GM12872 (cell line): ENCODE measurements around the gene FOXD3.

Experiments
- TF ChIP-seq, protein P1 (sequence below): IDR thresholded peaks from 3 replicates; pipeline ENCODE4 v1.5.1; 2011; ENCODE audit warnings: low read depth, mild to moderate bottlenecking, low read length, moderate library complexity; ENCODE audit not compliant: insufficient read depth

The FOXD3 gene

GRCh38 chr1:63327417-63328054, 5.2 kb downstream of the FOXD3 start:
- TF ChIP-seq, protein P1, sequence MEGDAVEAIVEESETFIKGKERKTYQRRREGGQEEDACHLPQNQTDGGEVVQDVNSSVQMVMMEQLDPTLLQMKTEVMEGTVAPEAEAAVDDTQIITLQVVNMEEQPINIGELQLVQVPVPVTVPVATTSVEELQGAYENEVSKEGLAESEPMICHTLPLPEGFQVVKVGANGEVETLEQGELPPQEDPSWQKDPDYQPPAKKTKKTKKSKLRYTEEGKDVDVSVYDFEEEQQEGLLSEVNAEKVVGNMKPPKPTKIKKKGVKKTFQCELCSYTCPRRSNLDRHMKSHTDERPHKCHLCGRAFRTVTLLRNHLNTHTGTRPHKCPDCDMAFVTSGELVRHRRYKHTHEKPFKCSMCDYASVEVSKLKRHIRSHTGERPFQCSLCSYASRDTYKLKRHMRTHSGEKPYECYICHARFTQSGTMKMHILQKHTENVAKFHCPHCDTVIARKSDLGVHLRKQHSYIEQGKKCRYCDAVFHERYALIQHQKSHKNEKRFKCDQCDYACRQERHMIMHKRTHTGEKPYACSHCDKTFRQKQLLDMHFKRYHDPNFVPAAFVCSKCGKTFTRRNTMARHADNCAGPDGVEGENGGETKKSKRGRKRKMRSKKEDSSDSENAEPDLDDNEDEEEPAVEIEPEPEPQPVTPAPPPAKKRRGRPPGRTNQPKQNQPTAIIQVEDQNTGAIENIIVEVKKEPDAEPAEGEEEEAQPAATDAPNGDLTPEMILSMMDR: peak; percentile 93

- TF ChIP-seq, protein P1: no peak
These were observed 5.8 kb downstream of the FOXD3 start for GRCh38 chr1:63328122-63328521.

- TF ChIP-seq, protein P1: no peak
These were observed 6.4 kb downstream of the FOXD3 start for GRCh38 chr1:63328781-63329180.

DNA sequence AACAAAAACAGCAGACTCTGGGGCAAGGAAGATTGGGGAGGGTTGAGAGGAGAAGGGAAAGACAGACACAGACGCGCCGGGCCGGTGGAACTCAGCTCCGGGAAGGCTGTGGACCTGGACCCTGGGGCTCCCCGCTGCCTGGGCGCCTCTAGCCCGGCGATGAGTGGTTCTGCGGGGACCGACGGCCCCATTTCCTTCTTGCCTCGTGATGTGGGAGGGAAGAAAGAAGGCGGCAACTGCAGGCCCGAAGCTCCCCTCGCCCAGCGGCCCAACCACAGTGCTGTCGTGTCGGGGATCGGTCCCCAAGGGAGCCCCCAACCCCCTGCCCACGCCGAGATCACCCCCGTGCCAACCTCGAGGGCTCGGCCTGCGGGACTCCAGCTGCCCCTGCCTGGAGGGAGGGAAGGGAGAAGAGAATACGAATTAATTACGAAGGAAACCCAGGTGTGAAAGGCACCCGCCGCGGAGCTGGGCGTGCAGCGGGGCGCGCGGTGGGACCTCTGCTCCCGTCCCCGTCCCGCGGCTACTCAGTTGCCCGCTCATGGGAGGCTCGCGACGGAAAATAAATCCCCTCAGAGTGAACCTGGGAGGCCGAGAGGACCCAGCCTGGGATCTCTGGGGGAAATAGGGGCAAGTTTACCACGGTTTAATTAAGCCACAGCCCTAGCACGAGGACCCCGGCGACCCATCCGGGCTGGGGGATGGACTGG, 7.4 kb downstream of the FOXD3 start:
- TF ChIP-seq, protein P1: no peak

- TF ChIP-seq, protein P1: no peak
These were observed 8.1 kb downstream of the FOXD3 start for GRCh38 chr1:63330331-63330916.

DNA sequence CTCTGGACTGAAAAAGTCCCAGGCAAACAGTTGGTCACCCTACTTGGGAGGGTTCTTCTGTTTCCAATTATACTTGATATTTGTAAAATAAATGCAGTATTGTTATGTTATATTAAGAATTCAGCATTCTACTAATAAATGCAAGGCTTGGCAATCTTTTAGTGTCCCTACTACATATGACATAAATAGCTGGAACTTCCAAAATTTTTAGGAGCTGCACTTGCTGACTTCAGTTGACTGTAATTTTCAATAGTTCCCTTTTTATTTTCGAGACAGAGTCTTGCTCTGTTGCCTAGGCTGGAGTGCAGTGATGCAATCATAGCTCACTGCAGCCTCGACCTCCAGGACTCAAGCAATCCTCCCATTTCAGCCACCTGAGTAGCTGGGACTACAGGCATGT, 20.0 kb downstream of the FOXD3 start:
- TF ChIP-seq, protein P1: no peak

DNA sequence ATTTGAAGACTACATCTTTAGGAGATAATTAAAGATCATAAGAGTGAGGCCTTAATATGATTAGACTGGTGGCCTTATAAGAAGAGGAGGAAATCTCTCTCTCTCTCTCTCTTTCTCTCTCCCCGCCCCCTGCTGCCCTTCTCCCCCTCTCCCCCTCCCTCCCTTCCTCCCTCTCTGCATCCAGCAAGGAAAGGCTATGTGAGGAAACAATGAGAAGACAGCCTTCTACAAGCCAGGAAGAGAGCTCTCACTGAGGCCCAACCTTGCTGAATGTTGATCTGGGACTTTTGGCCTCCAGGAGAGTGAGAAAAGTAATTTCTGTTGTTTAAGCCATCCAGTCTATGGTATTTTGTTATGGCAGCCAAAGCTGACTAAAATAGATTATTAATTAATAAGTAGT, 21.6 kb downstream of the FOXD3 start:
- TF ChIP-seq, protein P1: no peak
